Transverse colon (tissue), 4 donors: ENCODE data around the gene TNS3. TPM values are rescaled to one million over a fixed set of nuclear protein-coding genes. Genes with fewer than 3 reads are reported as not detected.

Source experiments
- DNase-seq: peaks from one replicate; pipeline ENCODE4 v3.0.0-alpha.2; 2019
- H3K27ac ChIP-seq, 4 donors: fragments of 200-600 bp; sonication (generic); 2 replicates each; pipeline ENCODE4 v1.5.1; 2016 to 2018; ENCODE audit warnings: inconsistent platforms in 4 of 4
- H3K27me3 ChIP-seq: fragments of 200-600 bp; sonication (generic); 2 replicates; pipeline ENCODE4 v1.5.1; 2017; ENCODE audit warnings: inconsistent platforms
- H3K36me3 ChIP-seq, 4 donors: fragments of 200-600 bp; sonication (generic); 2 replicates each; pipeline ENCODE4 v1.5.1; 2017 to 2019; ENCODE audit warnings: inconsistent platforms in 4 of 4
- H3K4me1 ChIP-seq, 4 donors: fragments of 200-600 bp; sonication (generic); 2 replicates each; pipeline ENCODE4 v1.5.1; 2017 to 2020; ENCODE audit warnings: inconsistent platforms in 4 of 4
- H3K4me3 ChIP-seq, 4 donors: fragments of 200-600 bp; sonication (generic); 1 replicate in 1 of 4; 2 replicates in 3 of 4; pipeline versions ENCODE4 v1.5.1 to v1.6.1; 2017 to 2019; ENCODE audit warnings: inconsistent platforms in 4 of 4
- H3K9me3 ChIP-seq, 2 donors: fragments of 200-600 bp; sonication (generic); 2 replicates each; pipeline ENCODE4 v1.5.1; 2017 to 2019; ENCODE audit warnings: inconsistent platforms in 2 of 2
- CTCF ChIP-seq, 5 experiments: fragments of 200-600 bp in 3 of 5; fragments of 450-650 bp in 2 of 5; sonication (generic) in 3 of 5; IDR thresholded peaks; 1 replicate in 2 of 5; 2 replicates in 3 of 5; pipeline ENCODE4 v1.5.1; 2016 to 2017; ENCODE audit warnings: antibody characterized with exemption in 5 of 5, inconsistent platforms in 3 of 5, mild to moderate bottlenecking in 2 of 5, moderate library complexity in 1 of 5
- EP300 ChIP-seq: sonication (generic); formaldehyde crosslinking; IDR thresholded peaks from one replicate; pipeline ENCODE4 v1.6.1; 2017; ENCODE audit warnings: antibody characterized with exemption, low read depth
- POLR2A ChIP-seq: fragments of 450-650 bp; IDR thresholded peaks from one replicate; pipeline ENCODE4 v1.6.1; 2016; ENCODE audit warnings: antibody characterized with exemption, mild to moderate bottlenecking, moderate library complexity
- POLR2AphosphoS5 ChIP-seq, 3 donors: sonication (generic); formaldehyde crosslinking; IDR thresholded peaks; one replicate each; pipeline ENCODE4 v1.6.1; 2016; ENCODE audit warnings: antibody characterized with exemption in 3 of 3
- WGBS, 2 donors: methylation state at CpG; one replicate each; pipeline ENCODE4 v1.1.5; 2018; ENCODE audit warnings: low coverage in 1 of 2; 5-methylcytosine and 5-hydroxymethylcytosine counted together
- in situ Hi-C, 4 donors: fragments of 200-750 bp; cut with MboI; loops; one replicate each; pipeline versions ENCODE4 v1.15.0 to v1.15.1; 2017; ENCODE audit warnings: low sequenced_read_pairs in 3 of 4, low pct_ligation_motif_present in 1 of 4, low pct_unique_long_range_greater_than_20kb in 1 of 4
- intact Hi-C: fragments of 100-400 bp; cut with DNase I; formaldehyde crosslinking; loops from one replicate; pipeline ENCODE4 v1.15.1; 2023; ENCODE audit warnings: low total_unique reads
- total RNA-seq, 4 donors: library from RNA; depleted of rRNA; stranded (reverse); fragments of >200 nt; gene quantifications; one replicate each; pipeline ENCODE4 v1.1.0, GENCODE V29; 2016

The TNS3 gene
- total RNA-seq, 4 donors from 2014 or later, result 58.5 to 104 (median 72.7) TPM

DNA sequence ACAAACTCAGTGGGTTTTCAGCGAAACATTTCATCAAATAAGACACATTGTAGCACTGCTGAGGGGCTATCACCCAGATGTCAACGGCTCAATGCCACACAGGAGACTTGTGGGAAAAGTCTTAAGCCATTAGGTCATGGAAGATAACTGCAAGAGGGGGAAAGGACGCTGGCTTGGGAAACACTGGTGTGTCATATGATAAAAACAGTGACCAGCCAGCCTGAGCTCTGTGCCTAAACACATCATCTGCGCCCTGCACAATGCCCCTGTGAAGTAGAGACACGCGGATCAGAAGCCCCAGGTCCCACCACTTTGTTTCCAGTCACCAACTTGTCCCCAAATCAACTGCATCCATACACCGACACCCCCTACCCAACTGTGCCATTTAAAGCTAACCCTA, 116.7 kb downstream of the TNS3 start:
- DNase-seq, result no peak
- intact Hi-C loops, result no loop called here
- TF ChIP-seq CTCF (IDR thresholded peaks at IDR 0.05), result no peak
- TF ChIP-seq EP300, result no peak
- TF ChIP-seq POLR2AphosphoS5 (IDR thresholded peaks at IDR 0.05), result no peak
- no peak for TF ChIP-seq POLR2A
- Histone ChIP-seq H3K27ac (no peak overlapping the region), H3K4me1 (peaks cover 10 to 47% (median 23%) of the 10 kb centered on the region in 4 donors), H3K27me3 (no peaks in the 10 kb centered on the region), H3K9me3 (no peaks in the 10 kb centered on the region), H3K4me3 (no peak overlapping the region), H3K36me3 (no peaks in the 10 kb centered on the region)
- WGBS, 2 donors, result 70 to 78% methylated on average over 3 to 7 of the region's 7 CpGs
- in situ Hi-C loops, result loop anchor here in 1 of 4 donors (25.0 kb wide), 1 partner anchor 122 kb away; the partner anchor contains the start of gene TNS3

DNA sequence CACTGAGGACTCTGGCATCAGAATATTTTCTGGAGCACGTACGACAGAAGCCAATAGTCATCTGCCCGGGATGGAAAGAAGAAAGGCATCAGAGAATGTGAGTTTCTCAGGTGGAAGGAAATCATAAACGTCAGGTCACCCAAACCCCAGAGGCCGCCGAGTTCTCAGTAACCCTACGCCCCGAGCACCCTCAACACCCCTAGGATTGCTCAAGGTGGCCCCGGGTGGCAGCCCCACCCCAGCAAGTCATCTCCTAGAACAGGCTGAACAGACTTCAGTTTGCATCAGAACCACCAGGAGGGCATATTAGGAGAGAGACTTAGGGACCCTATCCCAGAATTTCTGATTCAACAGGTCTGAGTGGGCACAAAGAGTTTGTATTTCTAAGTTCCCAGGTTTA, 117.6 kb downstream of the TNS3 start:
- Histone ChIP-seq H3K4me1 (peaks cover 10 to 41% (median 24%) of the 10 kb centered on the region in 4 donors), H3K27me3 (no peaks in the 10 kb centered on the region), H3K9me3 (no peaks in the 10 kb centered on the region), H3K4me3 (no peak overlapping the region), H3K36me3 (no peaks in the 10 kb centered on the region), H3K27ac (no peak overlapping the region)
- no peak for DNase-seq
- 97% methylated on average over 9 of the region's 9 CpGs; no CpG with 5 or more reads in 1 of the 2 donors for WGBS, 2 donors
- intact Hi-C loops (no loop called here), in situ Hi-C loops (loop anchor here in 1 of 4 donors (25.0 kb wide), 1 partner anchor 123 kb away; the partner anchor contains the start of gene TNS3)
- TF ChIP-seq CTCF (IDR thresholded peaks at IDR 0.05) (no peak), POLR2A (no peak), POLR2AphosphoS5 (IDR thresholded peaks at IDR 0.05) (no peak), EP300 (no peak)

DNA sequence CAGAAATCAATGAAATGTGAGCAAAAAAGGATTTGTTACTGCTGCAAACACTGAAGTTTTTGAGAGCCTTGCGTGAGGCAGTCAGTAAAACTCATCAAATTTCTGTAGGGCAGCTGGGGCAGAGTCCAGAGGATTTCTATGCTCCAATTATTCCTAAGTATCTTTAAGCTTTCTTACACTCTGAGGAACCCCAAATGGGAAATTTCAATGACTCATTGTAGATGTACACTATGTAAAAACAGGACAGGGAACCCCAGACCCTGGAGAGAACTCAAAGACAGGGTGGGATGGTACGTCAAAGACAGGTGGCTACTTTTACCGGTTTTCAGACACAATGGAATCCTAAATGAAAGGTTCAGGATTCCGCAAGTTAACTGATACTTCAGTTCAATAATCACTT, 120.2 kb downstream of the TNS3 start:
- peaks cover 13 to 36% (median 27%) of the 10 kb centered on the region in 4 donors for H3K4me1 ChIP-seq
- H3K4me3 ChIP-seq, result no peak overlapping the region
- no peaks in the 10 kb centered on the region for H3K27me3 ChIP-seq
- 82 to 93% methylated on average over 4 of the region's 4 CpGs for WGBS, 2 donors
- no peak for TF ChIP-seq POLR2A
- no peak for TF ChIP-seq CTCF (IDR thresholded peaks at IDR 0.05)
- no peak for TF ChIP-seq EP300
- TF ChIP-seq POLR2AphosphoS5 (IDR thresholded peaks at IDR 0.05), result no peak
- DNase-seq, result no peak
- in situ Hi-C loops (loop anchor here in 1 of 4 donors (25.0 kb wide), 1 partner anchor 126 kb away; the partner anchor contains the start of gene TNS3), intact Hi-C loops (no loop called here)
- H3K36me3 ChIP-seq, result no peaks in the 10 kb centered on the region
- H3K27ac ChIP-seq, result peak overlapping the region in 2 of 4 donors; percentile 50 to 62
- H3K9me3 ChIP-seq, result no peaks in the 10 kb centered on the region

DNA sequence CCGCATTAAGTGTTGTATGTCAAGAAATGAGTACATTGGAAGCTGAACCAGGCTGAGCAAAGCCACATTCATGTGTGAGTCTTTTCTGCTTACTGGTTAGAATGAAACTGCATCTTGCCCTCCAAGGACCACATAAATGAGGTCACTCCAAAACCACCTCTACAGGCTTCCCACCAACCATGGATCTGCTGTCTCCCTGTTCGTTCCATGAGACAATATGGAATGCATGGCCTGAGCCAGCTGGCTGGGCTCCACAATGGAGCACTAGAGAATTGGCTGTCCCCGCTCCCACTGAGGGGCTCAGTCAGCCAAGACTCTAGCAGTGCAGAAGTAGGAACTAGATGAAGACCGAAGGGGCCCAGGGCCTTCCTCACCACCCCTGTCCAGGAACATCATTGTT, 120.8 kb downstream of the TNS3 start:
- in situ Hi-C loops (loop anchor here in 1 of 4 donors (25.0 kb wide), 1 partner anchor 126 kb away; the partner anchor contains the start of gene TNS3), intact Hi-C loops (no loop called here)
- Histone ChIP-seq H3K27ac (peak overlapping the region; percentile 21 to 62 (median 44)), H3K36me3 (no peaks in the 10 kb centered on the region), H3K27me3 (no peaks in the 10 kb centered on the region), H3K9me3 (no peaks in the 10 kb centered on the region), H3K4me3 (no peak overlapping the region), H3K4me1 (peaks cover 13 to 30% (median 23%) of the 10 kb centered on the region in 4 donors)
- DNase-seq, result no peak
- 25 to 50% methylated on average over 1 to 4 of the region's 4 CpGs for WGBS, 2 donors
- TF ChIP-seq POLR2A (no peak), POLR2AphosphoS5 (IDR thresholded peaks at IDR 0.05) (no peak), EP300 (no peak), CTCF (IDR thresholded peaks at IDR 0.05) (no peak)
